Measurements from ENCODE around the gene DHX58. TPM values are rescaled to one million over a fixed set of nuclear protein-coding genes. Genes with fewer than 3 reads are reported as not detected.
A peak's percentile ranks its signal among the peaks of the same experiment; 100 is the strongest.
"Not testable (repeated sequence)": the region's sequence is repeated elsewhere in the genome, so short reads cannot be mapped to it uniquely, and the experiment has no call there.

DHX58 gene
- 4.9 and 5.7 TPM in 2 replicates for total RNA-seq (2014; rRNA removed; shearing (Covaris generic))
- 4.3 and 5.6 TPM in 2 replicates for polyA plus RNA-seq (2015; cell fraction: cytosol; rRNA removed)
- polyA plus RNA-seq (2015; cell fraction: nucleus; rRNA removed): 23.8 and 26.9 TPM in 2 replicates

DNA sequence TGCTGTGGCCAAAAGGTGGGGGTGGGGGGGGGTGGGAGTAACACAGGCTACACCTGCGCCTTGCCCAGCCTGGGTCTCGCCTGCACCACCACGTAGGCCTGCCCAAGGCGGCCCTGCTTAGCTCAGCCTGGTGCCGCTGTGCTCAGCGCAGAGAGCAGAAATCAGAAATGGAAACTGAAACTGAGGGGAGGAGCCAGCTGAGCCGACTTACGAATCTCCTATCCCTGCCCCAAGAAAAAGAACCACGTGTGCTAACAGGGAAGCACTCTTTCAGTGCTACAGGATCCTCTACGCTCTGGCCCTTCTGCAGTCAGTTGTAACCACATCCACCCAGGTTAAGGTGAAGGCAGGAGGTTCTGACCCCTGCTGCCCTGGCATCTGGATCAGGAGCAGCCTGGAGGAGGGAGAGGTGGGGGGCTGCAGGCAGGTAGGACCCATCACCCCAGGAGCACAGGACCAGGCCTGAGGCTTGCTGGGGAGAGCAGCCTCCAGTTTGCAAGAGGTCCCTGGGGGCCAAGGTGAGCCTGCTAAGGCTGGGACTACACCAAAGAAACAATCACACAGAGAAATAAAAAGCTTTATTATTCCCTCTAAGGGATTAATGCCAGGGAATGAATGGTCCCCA, at the start of gene DHX58:
DHX58 (minus strand) TSS at position 163 of the 625 bp plus-strand sequence. CDS start 822 bp downstream, outside the sequence.
- DNase-seq (ENCODE audit: low read depth): peak; percentile 83

DNA sequence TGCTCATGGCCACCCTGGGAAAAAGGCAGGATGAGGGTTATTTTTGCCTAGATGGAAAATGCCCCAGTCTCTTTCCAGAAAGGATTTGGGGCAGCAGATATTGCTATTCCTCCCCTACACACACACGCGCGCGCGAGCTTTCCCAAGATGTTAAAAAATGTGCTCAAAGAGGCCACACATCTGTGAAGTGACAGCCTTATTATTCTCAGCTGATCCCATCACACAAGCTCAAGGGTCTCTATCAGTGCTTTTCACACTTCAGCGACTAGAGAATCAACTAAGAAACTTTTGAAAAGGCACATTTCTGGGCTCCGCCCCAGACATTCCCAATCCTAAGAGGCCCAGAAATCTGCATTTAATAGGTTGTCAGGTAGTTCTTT, 48.0 kb upstream of the DHX58 start:
- DNase-seq (ENCODE audit: low read depth): no peak

DNA sequence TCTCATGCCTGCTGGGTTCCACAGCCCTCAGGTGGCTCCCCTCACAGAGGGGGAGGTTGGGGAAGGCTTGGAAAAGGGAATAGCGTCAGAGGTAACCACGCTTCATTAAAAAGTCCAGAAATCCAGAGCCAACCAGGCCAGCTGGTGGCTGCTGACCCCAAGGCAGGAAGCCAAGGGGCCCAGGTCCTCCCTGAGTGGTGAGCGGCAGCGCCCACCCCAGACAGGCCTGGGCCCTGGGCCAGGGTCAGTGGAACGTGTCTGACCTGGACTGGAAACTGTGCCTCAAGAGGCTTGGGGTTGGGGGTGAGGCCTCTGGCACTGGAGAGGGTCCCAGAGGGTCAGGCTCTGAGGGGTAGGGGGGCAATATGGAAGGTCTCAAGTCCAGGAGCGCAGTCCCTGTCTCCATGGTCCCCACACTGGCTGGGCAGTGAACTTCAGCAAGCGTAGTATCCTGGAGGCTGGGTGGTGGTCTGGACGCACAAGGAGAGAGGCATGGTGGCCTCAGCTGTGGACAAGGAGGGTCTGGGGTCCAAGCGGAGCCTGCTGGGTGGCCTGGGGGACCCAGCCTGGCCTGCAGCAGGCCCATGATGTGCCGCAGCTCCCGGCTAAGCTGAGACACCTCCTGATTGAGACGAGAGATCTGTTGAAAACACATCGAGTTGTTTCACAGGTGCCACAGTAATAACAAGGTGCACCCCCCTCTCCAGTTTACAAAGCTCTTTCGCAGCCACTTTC, 47.4 kb upstream of the DHX58 start:
- DNase-seq (ENCODE audit: low read depth): no peak

DNA sequence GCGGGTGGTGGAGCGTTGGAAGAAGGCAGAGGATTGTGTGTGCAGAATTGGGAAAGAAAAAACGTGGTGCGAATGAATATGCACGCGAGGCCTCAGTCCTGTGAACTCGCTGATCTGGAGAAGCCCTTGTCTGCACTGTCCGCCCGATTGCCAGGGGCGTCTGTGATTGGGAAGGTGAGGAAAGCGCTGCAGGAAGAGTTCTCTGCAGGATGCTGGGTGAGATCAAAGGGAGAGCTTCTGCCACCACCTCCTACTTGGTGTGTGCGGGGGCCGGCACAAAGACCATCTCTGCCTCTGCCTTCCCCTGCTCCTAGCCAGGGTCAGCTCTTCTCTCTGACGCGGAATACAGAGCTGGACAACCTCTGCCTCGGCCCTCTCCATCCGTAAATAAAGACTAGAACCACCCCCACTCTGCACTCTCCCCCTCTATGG, 43.1 kb upstream of the DHX58 start:
- DNase-seq (ENCODE audit: low read depth): no peak

DNA sequence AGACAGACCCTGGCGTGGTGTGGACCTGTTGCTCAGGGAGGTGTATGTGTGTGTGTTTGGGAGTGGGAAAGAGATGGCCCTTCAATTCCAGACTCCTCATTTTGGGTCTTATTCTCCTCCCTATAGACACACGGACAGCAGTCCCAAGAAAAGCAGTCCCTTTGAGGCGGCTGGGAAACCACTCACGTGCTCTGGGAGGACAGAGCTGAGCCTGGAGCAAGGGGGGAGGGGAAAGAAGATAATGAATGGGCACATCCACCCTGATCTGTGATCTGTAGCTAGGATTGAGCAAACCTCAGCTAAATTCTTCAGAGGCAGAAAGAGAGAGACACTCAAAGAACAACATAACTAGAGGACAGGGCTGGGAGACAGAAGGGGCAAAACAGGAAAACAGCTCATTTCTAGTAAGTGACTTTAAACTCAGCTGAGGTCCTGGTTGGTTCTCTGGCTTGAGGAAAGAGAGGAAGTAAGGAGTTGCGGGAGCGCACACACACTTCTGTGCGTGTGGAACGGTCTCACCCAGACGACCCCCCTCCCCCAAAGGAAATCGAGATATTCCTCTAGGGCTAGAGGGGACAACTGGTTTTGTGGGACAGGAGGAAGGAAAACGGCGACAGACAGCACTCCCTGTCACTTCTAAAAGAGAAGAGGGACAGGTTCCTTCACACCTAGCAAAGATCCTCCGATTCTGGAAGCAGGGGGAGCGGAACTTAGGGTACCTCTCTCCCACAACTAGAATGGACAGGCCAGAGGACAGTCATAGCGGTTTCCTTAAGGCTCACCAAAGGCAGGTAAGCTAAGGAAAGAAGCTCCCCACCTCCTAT, 41.6 kb upstream of the DHX58 start:
- DNase-seq (ENCODE audit: low read depth): peak; percentile 6

DNA sequence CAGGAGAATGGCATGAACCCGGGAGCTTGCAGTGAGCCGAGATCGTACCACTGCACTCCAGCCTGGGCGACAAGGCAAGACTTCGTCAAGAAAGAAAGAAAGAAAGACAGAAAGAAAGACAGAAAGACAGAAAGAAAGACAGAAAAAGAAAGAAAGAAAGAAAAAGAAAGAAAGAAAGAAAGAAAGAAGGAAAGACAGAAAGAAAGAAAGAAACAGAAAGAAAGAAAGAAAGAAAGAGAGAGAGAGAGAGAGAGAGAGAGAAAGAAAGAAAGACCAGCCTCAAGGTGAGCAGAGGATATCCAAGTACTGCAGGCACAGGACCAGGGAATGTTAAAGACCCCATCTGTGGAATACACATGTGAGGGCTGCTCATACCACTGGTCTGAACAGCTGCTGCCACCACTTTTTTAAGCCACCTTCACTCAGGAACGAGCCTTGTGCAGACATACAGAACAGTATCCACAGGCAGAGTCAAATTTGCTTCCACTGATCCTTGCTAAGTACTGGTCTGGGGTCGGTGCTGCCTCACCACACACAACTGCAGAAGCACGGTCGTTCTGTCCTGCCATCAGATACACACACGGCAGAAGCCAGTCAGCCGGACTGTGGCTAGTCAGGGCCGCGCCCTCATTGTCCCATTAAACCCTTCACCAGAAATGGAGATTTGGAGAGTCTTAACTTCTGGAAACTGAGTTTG, 34.5 kb upstream of the DHX58 start:
- no peak for DNase-seq (ENCODE audit: low read depth)

DNA sequence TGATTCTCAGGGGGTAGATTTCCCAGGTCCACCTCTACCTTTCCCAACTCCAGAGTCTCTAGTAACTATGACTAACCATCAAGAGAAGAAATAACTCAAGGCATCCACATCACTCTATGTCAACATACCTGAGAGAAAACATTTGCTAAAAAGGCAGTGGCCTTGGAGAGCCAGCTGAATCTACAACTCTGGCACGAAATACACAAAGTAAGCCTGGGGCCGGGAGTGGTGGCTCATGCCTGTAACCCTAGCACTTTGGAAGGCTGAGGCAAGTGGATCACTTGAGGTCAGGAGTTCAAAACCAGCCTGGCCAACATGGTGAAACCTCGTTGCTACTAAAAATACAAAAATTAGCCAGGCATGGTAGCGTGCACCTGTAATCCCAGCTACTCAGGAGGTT, 30.6 kb upstream of the DHX58 start:
- DNase-seq (ENCODE audit: low read depth): not testable (repeated sequence)

DNA sequence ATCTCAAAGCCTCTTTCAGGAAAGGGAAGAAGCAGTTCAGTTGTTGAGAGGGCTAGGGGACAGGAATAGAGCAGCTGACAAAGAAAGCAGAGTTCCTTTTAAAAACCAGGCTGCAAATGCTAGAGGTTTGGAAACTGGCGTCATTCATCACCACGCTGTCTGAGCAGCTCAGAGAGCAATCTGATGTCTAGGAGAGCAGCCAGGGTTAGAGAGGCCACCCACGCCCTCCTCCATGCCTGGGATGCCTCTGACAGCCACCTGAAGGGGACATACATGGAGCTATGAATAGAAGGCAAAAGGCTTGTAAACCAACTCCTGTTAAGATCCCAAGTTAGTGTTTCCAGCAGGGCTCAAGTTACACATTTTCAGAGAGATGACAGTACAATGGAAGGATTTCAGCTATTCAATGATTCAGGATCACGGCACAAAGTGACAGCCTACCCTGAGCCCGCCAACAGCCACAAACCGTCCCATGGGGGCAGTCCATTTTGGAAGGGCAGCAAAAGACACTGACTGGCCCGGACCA, 29.9 kb upstream of the DHX58 start:
- DNase-seq (ENCODE audit: low read depth): no peak

DNA sequence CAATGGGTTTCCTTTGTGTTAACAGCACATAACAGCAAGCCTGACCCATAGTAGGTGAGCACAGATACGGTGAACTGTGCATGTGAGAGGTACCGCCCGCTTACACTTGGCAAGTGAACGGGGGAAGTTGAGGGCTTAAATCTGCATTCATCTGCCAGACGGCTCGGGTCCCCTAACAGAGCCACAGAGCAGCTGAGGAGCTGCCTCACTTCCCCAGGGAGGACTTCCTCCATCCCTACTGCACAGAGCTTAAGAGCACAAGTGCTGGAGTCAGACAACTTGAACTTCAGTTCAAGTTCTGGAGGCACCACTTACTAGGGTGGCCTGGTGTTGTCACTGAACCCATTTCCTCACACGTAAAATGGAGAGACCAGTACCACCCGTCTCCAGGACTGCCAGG, 28.9 kb upstream of the DHX58 start:
- DNase-seq (ENCODE audit: low read depth): no peak

DNA sequence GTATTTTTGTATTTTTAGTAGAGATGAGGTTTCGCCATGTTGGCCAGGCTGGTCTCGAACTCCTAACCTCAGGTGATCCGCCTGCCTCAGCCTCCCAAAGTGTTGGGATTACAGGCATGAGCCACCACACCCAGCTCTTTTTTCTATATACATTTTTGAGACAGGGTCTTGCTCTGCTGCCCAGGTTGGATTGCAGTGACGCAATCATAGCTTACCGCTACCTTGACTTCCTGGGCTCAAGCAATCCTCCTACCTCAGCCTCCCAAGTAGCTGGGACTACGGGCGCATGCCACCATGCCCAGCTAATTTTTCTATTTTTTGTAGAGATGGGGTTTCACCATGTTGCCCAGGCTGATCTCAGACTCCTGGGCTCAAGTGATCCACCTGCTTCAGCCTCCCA, 28.2 kb upstream of the DHX58 start:
- DNase-seq (ENCODE audit: low read depth): not testable (repeated sequence)

DNA sequence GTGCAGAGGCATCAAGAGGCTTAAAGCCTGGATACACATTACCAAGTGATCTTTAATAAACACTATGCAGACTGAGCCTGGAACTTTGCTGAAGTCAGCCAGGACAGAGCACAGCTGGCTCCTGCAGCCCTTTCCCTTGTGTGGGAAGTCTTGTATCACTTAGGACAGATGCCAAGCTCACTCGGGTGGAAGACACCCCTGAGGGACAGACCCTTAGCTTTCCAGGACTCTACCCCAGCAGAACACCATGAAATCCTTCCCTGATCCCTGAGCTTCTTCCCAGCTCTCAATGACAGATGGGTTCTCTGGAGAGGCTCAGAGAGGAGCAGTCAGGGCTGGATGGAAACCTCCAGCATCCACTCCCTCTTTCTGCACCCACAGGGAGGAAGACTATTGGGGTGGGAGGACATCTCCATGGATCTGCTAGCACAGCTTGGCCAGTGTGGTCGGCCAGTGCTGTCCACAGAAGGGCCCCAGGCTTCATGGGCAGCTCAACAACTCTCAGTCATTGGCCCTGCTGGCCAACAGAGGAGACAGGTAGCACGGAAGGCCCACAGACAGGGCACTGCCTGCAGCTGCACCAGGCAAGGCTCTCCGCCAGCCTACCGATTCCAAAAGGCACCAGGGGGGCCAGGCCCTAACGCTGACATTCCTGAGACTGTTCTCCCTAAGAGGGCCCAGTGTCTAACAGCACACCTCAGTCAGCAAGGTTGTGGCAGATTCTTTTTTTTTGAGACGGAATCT, 26.4 kb upstream of the DHX58 start:
- DNase-seq (ENCODE audit: low read depth): no peak

DNA sequence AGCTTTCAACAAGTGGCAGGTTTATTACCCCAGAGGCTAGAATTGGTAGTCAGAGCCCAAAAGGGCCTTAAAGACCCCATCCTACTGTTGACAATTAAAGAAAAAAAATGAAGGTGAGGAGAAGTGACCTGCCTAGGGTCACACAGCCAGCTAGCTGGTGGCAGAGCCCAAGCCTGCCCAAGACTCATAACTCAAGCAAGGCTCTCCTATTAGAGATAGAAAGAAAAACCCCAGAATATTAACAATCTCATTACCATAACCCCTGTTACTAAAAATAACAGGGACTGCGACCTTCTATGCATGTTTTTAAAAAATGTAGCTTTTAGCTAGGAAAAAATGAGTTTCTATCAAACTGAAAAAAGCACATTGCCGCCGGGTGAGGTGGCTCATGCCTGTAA, 24.1 kb upstream of the DHX58 start:
- no peak for DNase-seq (ENCODE audit: low read depth)

DNA sequence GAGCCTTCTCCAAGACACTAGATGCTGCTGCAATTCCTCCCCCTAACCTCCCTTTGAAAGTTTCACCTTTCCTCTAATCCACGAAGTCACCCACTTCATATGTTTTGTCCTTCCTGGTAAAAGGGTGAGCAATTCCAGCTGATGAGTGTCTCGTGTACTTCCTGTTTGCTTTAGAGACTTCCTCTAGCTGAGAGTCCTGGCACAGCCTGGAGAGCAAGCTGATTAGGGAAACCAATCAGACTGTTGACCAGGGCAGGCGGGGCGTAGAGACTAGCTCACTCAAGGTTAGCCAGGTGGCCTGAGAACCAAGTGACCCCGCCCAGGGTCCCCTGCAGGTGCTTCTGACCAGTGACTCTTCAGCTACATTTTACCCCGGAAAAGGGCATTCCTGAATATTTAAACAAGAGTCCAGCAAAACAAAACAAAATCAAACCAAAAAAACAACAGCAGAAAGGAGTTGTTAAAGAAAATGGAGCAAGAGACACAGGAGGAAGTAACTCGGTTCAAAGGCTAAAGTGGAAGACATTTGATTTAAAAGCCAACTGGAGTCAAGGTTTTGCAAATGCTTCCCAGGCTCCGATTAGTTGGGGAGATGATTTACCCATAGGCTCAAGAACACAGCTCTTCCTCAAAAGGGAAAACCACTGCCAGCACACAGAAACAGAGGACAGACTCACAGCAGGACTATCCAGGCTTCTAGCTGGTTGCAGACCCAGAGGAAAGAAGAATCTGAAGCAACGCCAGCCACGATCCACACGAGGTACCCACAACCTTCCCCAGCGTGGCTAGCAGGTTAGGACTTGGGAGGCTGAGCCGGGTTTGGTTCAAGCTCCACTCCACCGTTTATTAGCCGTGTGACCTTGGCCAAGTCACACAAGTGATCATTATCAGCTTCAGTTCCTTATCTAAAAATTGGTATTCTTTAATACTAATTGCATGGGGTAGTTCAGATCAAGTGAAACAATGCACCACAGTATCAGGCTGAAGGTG, 23.4 kb upstream of the DHX58 start:
- peak; percentile 80 for DNase-seq (ENCODE audit: low read depth)

DNA sequence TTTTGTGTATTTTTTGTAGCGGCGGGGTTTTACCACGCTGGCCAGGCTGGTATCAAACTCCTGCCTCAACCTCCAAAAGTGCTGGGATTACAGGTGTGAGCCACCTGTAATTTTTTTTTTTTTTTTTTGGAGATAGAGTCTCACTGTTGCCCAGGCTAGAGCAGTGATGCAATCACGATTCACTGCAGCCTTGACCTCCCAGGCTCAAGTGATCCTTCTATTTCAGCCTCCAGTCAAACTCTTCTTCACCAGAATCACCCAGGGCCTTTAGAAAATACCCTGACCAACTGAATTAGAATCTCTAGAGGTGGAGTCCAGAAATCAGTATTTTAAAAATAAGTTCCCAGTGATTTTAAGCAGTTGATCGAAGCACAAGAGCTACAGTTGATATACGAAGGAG, 22.6 kb upstream of the DHX58 start:
- DNase-seq (ENCODE audit: low read depth): no peak

DNA sequence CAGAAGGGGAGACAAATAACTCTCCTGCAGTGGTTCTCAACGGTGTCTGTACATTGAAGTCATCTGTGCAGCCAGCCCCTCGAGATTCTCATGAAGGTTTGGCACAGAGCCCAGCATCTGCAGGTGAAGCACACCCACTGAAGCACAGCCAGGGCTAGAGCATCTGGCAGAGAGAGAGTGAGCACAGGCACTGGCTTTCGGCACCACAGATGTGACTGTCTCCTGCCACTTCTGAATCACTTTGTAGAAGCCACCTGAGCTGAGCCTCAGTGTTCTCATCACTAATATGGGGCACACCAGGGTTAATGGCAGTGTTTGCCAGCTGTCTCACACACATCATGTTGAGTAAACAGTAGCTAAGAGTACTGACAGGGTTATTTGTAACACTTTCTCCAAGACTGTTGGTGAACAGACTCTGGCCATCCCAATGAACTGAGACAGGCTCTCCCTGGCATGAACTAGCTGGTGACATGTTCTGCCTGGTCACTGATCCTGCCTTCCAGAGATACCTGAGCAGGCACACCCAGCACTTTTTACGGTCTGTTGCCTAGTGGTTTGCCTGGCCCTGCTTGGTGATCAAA, 21.0 kb upstream of the DHX58 start:
- DNase-seq (ENCODE audit: low read depth): no peak

DNA sequence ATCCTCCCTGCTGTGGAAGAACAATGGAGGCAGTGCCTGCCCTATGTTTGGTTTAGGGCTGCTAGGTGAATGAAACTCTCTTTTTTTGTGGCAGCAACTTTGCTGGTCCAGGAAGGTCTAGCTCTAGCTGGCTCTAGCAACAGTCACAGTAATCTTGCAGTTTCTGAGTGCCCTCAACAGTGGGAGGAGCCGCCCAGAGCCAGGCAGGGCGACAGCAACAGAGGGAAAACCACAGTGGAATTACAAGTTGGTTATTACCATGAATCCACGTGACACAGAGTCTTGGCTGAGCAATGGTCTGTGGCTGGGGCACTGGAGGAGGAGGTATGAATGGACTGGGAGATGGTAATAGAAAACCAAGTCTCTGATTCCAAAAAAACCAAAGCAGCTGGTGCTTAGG, 20.4 kb upstream of the DHX58 start:
- peak; percentile 88 for DNase-seq (ENCODE audit: low read depth)

DNA sequence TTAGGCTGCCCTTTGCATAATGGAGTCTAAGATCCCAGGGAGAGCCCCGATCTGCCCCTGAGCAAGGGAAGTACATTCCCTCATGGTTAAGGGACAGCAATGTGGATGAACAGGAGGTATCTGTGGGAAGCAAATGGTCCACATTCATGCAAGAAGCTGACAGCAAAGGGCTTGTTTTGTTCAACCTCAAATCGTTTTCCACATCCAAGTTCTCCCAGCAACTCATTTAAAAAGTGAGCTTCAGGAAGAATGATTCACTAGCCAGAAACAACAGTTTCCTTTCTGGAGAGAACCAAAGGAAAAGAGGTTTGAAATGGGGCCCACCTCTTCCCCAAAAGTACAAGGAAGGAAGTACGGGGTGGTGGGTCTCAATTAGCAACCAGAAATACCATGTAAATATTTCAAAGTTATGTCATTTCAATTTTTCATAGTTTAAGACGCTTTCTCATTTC, 19.5 kb upstream of the DHX58 start:
- DNase-seq (ENCODE audit: low read depth): peak; percentile 64

DNA sequence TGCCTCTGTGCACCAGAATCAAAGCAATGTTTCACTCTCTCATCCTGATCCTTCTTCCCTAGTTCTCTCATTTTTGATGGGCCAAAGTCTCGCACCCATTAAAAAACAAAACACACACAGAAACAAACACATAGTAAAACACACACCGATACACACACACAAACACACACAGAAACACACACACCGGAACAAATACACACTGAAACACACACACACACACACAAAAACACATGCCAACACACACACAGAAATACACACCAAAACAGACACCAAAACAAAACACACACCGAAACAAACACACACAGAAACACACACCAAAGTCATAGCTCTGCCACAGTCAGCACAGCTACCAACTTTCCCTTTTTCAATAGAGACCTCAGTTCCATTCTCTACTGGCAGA, 18.7 kb upstream of the DHX58 start:
- no peak for DNase-seq (ENCODE audit: low read depth)

Measured in HT1080 (cell line).